ENCODE measurements around the gene TNFRSF4.

TNFRSF4 gene

DNA sequence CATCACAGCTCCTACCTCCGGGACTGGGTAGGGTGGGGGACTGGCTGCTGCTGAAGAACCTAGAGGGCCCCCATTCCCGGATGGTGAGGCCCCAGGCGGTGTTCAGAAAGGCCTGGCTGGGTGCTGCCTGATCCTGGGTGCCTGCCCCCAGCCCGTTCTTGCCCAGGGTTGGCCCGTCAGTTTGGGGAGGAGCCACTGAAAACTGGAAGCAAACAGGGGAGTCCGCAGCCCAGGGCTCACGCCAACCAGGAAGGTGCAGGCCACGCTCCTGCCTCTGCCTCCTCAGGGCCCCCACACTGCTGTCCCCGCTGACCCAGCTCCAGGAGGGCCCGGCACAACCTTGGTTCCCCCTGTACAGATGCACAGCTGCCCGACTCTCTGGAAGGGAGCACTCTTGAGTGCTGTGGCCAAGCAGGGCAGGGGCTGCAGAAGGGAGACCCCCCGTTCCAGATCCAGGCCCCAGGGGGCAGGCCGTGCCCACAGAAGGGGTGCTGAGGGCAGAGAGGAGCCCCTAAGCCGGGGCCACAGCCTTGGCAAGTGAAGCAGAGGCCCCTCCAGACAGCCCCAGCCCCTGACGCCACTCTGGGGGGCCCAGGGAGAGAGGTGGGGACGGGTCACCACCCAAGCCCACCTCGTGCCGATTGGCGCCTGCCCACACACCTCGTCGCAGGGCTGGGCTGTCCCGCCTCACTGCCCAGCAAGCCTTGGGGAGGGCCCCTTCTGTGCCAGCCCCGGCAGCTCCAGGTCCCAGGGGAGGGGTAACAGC is 27.1 kb upstream of the TNFRSF4 start:
- H3K9me3 ChIP-seq (ENCODE audit: control insufficient read depth, insufficient read depth, low read length) = no peaks in the 10 kb centered on the region
- no peak overlapping the region for H3K9ac ChIP-seq (ENCODE audit: low read depth, low read length)
- peaks cover 4% of the 10 kb centered on the region; the same call in 1 of the 2 replicates for H3K4me1 ChIP-seq (ENCODE audit: insufficient read depth, low read length)
- no peaks in the 10 kb centered on the region for H3K36me3 ChIP-seq (ENCODE audit: insufficient read depth, low read length)

DNA sequence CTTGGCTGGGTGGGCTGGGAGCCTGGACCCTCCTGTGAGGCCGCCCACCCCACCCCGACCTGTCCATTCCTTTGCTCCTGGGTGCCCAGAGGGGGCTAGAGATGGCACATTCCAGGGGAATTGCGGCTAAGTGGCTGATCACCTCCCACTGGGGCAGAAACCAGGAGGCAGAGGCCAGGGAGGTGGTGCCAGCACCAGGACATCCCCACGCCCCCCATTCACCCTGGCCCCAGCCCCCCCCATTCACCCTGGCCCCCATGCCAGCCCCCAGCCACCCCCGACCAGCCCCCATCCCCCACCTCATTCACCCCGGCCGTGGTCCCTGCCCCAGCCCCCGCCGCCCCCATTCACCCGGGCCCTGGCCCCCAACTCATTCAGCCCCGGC is 26.4 kb upstream of the TNFRSF4 start:
- Histone ChIP-seq H3K9ac (ENCODE audit: low read depth, low read length) (no peak overlapping the region), H3K4me1 (ENCODE audit: insufficient read depth, low read length) (peaks cover 4% of the 10 kb centered on the region; the same call in 1 of the 2 replicates), H3K36me3 (ENCODE audit: insufficient read depth, low read length) (no peaks in the 10 kb centered on the region), H3K9me3 (ENCODE audit: control insufficient read depth, insufficient read depth, low read length) (no peaks in the 10 kb centered on the region)

DNA sequence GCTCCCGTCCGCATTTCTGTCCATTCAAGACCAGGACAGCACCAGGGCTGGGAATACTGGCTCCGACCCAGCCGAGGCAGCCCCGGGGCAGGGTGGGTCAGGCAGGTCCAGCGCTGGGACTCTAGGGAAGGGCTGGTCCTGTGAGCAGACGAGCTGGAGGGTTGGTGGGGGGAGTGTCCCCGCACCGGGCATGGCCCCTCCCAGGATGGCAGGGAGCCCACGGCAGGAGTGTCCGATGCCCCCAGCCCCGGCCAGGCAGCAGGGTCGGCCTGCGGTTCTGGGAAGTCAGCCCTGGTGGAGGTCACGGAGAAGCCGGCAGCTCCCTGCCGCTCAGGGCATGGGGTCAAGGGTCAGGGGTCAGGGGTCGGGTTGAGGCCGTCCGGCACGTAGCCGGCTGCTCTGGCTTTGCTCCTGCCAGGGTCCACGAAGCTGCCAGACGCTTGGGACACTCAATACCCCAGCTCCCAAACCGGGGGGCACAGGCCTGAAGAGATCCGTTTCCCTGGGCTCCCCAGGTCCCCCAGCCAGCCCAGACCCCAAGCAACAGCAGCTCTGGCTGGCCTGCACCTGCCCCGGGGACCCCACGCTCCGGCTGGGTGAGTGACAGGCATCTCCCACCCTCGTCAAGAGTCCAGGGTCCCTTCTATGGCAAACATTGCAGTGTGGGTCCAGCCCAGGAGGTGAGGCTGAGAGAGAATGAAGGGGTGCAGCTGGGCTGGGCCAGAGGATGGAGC is 25.8 kb upstream of the TNFRSF4 start:
- H3K4me1 ChIP-seq (ENCODE audit: insufficient read depth, low read length) = peaks cover 4% of the 10 kb centered on the region; the same call in 1 of the 2 replicates
- H3K9me3 ChIP-seq (ENCODE audit: control insufficient read depth, insufficient read depth, low read length) = no peaks in the 10 kb centered on the region
- H3K9ac ChIP-seq (ENCODE audit: low read depth, low read length) = no peak overlapping the region
- H3K36me3 ChIP-seq (ENCODE audit: insufficient read depth, low read length) = no peaks in the 10 kb centered on the region

DNA sequence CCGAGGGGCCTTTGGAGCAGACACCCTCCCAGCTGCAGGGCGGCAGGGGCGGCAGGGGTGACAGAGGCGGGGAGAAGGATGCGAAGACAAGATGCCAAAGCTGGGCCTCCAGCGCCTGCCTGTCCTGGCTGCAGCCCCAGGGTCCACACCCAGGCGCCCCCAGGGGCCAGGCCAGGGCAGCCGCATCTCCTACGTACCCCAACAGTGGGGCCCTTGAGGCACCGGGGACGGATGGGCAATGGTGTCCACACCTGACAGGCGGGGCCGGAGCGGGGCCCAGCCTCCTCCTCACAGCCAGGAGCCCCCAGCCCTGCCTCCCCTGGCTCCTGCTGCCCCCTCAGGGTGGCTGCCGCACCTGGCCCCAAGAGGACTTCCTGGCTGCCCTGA is 25.3 kb upstream of the TNFRSF4 start:
- Histone ChIP-seq H3K4me1 (ENCODE audit: insufficient read depth, low read length) (peaks cover 4% of the 10 kb centered on the region; the same call in 1 of the 2 replicates), H3K9me3 (ENCODE audit: control insufficient read depth, insufficient read depth, low read length) (no peaks in the 10 kb centered on the region), H3K9ac (ENCODE audit: low read depth, low read length) (no peak overlapping the region), H3K36me3 (ENCODE audit: insufficient read depth, low read length) (no peaks in the 10 kb centered on the region)

DNA sequence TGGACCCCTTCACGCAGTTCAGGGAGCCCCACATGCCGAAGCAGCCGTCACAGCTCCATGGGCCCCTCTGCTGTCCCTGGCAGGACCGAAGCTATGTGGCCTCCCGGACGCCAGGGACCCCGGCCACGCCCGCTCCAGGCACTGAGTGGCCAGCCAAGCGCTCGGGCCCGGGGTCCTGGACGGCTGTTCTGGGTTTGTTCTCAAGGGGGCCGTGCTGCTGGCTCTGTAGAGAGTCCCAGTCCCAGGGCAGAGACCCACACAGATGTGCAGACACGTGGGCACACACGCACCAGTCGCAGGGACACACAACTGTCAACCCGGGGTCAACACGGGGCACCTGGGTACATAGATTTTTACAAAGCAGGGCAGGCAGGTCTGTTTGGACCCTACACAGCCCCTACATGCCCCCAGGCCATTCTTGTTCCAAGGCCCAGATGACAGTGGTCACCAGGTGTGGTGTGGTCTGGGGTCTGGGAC is 24.8 kb upstream of the TNFRSF4 start:
- no peaks in the 10 kb centered on the region for H3K9me3 ChIP-seq (ENCODE audit: control insufficient read depth, insufficient read depth, low read length)
- H3K4me1 ChIP-seq (ENCODE audit: insufficient read depth, low read length) = peaks cover 4% of the 10 kb centered on the region; the same call in 1 of the 2 replicates
- H3K36me3 ChIP-seq (ENCODE audit: insufficient read depth, low read length) = no peaks in the 10 kb centered on the region
- no peak overlapping the region for H3K9ac ChIP-seq (ENCODE audit: low read depth, low read length)

DNA sequence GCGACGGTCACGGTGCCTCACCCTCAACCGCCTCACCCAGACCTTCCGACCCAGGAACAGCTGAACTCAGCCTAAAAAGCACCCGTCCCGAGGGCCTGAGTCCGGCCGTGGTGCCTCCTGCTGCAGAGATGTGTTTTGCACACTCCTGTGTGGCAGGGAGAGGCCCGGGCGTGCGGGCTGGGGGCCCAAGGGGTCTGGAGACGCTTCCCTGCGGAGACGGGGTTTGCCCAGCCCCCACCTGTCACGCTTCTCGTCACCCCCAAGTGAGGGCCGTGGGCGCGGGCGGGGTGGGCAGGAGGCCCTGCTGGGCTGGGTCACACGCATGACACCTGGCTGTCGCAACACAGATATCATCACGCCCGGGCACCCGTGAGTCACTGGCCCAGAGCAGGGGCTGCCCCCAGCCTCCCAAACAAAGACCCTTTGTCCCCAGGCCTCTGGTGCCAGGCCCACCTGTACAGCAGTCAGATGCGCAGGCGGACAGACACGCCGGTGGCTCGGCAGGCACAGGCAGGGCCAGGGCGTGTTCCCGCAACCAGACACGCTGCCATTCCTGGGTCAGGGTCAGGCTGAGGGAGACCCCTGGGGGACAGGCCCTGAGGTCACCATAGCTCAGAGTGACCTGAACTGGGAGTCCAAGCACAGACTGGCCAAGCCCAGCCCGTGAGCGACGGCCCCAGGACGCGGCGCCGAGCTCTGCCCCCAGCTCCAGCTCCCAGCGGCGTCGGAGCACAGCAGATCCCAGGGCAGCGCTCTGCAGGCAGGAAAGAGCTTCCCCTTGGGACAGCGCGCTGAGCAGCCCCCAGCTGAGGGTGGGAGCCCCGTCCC is 24.1 kb upstream of the TNFRSF4 start:
- H3K9me3 ChIP-seq (ENCODE audit: control insufficient read depth, insufficient read depth, low read length) = no peaks in the 10 kb centered on the region
- H3K4me1 ChIP-seq (ENCODE audit: insufficient read depth, low read length) = peaks cover 4% of the 10 kb centered on the region; the same call in 1 of the 2 replicates
- no peak overlapping the region for H3K9ac ChIP-seq (ENCODE audit: low read depth, low read length)
- no peaks in the 10 kb centered on the region for H3K36me3 ChIP-seq (ENCODE audit: insufficient read depth, low read length)

DNA sequence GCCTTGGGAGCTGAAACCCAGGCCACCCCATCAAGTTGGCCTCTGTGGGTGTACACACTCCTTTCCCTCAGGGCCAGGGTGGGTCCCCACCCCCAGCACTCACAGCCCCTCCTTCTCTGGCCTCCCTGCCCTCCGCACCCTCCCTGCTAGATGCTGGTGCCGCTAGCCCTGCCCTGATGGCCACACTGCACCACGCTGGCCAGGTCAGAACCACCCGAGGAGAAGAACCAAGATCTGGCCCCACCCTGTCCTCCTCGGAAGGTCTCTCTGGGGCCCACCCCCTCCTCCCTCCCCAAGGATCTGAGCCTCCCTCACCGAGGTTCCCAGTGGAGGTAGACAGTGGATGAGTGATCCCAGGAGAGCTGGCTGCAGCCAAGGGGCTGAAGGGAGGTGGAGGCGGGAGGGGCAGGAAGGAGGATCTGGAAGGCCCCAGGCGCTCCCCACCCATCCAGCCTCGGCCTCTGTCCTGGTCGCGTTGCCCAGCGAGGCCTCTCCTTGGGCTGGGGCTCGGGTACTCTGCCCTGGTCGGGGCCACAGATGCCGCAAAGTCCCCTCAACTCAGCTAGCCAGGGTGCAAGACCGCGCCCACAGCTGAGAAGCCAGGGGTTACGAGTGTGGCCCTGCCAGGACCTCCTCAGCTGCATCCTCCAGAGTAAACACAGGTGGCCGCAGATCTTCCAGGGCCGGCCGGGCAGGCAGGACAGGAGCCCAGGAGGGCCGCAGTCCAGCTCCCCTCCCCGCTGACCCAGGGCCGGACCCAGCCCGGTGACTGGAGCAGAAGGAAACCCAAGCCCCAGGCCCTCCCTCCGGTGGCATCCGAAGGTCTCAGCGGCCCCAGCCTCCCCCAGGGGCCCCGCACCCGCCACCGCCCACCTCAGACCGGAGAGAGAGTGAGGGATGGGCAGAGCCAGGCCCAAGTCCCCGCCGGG is 23.3 kb upstream of the TNFRSF4 start:
- no peaks in the 10 kb centered on the region for H3K36me3 ChIP-seq (ENCODE audit: insufficient read depth, low read length)
- H3K9ac ChIP-seq (ENCODE audit: low read depth, low read length) = no peak overlapping the region
- no peaks in the 10 kb centered on the region for H3K9me3 ChIP-seq (ENCODE audit: control insufficient read depth, insufficient read depth, low read length)
- H3K4me1 ChIP-seq (ENCODE audit: insufficient read depth, low read length) = peaks cover 4% of the 10 kb centered on the region; the same call in 1 of the 2 replicates

DNA sequence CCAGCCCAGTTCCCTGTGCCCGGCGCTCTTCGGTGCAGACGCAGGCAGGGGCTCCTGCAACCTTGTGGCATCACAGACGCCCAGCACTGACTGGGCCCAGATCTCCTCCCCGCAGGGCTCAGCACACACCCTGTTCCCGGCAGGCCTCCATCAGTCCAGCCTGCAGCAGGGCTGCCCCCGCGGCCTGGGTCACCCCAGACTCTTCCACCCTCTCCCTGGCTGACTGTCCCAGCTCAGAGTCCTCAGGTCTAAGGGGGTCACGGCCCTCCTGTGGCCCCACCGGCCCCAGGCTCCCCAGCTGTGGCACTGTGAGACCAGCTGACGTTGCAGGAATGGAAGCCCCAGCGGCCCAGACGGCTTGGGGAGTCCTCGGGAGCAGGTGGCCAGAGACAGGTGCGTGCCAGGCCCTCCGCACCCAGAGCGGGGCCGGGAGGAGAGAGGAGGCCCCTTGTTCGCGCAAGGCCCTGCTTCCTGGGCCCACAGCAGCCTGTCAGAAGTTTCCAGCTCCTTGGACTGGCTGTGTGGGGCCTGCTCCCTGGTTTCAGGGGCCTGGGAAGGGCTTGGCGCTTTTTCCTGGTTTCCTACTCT is 22.3 kb upstream of the TNFRSF4 start:
- Histone ChIP-seq H3K4me1 (ENCODE audit: insufficient read depth, low read length) (peaks cover 4% of the 10 kb centered on the region; the same call in 1 of the 2 replicates), H3K9ac (ENCODE audit: low read depth, low read length) (no peak overlapping the region), H3K9me3 (ENCODE audit: control insufficient read depth, insufficient read depth, low read length) (no peaks in the 10 kb centered on the region), H3K36me3 (ENCODE audit: insufficient read depth, low read length) (no peaks in the 10 kb centered on the region)

DNA sequence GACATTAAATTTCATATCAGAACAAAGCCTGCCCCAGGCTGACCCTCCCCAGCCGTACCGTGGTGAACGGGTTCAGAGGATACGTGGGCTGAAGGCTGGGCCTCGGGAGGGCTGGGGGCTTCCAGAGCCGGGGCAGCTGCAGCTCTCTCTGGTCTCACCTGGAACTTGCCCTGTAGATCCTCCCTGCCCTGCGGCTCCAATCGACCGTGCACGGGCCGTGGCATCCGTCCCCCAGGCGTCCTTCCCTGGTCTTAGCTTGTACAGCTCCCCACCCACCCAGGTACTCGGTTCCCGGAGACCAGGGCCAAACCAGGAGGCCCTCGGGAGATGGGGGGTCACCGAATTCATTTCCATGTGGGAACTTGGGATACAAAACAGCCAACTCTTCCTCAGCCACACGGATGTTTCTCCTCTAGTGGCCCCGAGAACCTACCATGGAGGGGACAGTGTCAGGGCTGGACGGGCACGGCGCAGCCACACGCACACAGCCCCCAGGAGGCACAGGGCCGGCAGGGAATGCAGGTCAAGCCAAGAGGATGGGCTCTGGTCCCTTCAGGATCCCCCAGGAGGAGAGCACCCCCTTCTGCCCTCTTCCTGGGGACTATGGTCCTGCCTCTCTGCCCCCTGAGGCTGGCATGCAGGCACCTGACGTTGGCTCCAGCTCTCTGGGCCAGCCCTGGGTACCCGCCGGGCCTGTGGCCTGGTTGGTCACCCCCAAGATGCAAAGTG is 21.2 kb upstream of the TNFRSF4 start:
- Histone ChIP-seq H3K9me3 (ENCODE audit: control insufficient read depth, insufficient read depth, low read length) (no peaks in the 10 kb centered on the region), H3K4me1 (ENCODE audit: insufficient read depth, low read length) (peaks cover 4% of the 10 kb centered on the region; the same call in 1 of the 2 replicates), H3K9ac (ENCODE audit: low read depth, low read length) (no peak overlapping the region), H3K36me3 (ENCODE audit: insufficient read depth, low read length) (no peaks in the 10 kb centered on the region)

DNA sequence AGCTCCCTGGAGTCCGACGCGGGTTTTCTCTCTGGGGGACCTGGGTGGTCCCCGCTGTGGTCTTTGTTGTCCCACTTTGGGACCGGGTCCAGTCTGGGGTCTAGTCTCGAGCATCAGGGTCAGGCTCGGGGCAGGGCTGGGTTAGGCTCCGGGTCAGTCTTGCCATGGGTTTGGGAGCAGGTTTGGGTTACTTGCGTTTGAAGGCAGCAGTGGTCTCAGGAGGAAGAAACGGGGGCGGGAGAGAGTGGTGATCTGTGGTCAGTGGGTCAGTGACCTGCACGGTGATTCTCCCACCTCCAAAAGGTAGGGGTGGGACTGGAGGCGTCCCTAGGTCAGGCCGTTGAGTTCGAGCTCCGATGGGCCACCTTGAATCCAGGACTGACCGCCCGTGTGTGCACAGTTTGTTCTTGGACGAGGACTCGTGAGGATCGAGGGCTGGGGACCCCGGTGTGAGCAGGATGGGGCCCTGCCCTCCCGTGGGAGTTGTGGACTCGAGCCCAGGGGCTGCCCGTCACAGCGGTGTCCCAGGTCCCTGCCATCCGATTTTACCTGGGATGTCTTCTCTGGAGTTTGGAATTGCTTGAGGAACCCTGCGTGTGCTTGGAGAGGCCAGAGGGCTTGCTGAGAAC is 20.3 kb upstream of the TNFRSF4 start:
- Histone ChIP-seq H3K4me1 (ENCODE audit: insufficient read depth, low read length) (peaks cover 4% of the 10 kb centered on the region; the same call in 1 of the 2 replicates), H3K9me3 (ENCODE audit: control insufficient read depth, insufficient read depth, low read length) (no peaks in the 10 kb centered on the region), H3K9ac (ENCODE audit: low read depth, low read length) (no peak overlapping the region), H3K36me3 (ENCODE audit: insufficient read depth, low read length) (no peaks in the 10 kb centered on the region)

DNA sequence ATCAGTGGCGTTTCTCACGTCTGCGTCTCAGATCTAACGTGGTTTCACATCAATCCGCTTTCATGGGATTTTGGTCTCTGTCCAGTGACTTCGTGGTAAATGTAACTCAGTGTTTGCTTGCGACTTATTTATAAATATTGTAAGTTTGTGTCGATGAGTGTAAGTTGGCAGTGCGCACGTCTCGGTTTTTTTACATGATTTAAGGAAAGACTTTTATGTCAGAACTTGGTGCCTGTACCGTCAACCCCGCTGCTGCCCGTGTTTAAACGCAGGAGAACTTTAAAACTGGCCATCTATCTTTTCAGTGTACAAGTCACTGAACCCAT is 19.6 kb upstream of the TNFRSF4 start:
- Histone ChIP-seq H3K36me3 (ENCODE audit: insufficient read depth, low read length) (no peaks in the 10 kb centered on the region), H3K9me3 (ENCODE audit: control insufficient read depth, insufficient read depth, low read length) (no peaks in the 10 kb centered on the region), H3K4me1 (ENCODE audit: insufficient read depth, low read length) (peaks cover 4% of the 10 kb centered on the region; the same call in 1 of the 2 replicates), H3K9ac (ENCODE audit: low read depth, low read length) (no peak overlapping the region)

DNA sequence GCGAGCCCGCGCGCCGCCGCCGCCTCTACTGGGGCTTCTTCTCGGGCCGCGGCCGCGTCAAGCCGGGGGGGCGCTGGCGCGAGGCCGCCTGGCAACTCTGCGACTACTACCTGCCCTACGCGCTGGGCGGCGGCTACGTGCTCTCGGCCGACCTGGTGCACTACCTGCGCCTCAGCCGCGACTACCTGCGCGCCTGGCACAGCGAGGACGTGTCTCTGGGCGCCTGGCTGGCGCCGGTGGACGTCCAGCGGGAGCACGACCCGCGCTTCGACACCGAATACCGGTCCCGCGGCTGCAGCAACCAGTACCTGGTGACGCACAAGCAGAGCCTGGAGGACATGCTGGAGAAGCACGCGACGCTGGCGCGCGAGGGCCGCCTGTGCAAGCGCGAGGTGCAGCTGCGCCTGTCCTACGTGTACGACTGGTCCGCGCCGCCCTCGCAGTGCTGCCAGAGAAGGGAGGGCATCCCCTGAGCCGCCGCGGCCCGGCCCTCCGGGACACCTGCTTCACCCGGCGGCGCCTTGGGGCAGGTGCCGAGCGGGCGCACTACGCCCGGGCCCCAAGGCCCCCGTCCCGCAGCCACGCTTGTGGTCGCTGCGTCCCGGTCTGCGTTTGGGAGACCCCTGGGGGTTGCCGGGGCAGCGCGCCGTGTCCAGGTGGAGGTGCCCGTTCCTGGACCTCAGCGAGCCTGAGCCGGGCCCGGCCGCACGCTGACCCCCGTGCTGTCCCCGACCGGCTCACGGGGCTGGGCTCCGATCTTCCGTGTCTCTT is 19.0 kb upstream of the TNFRSF4 start:
- Histone ChIP-seq H3K9ac (ENCODE audit: low read depth, low read length) (peak overlapping the region; percentile 30; the same call in 1 of the 2 replicates), H3K9me3 (ENCODE audit: control insufficient read depth, insufficient read depth, low read length) (no peaks in the 10 kb centered on the region), H3K4me1 (ENCODE audit: insufficient read depth, low read length) (peaks cover 4% of the 10 kb centered on the region; the same call in 1 of the 2 replicates)

More for the DNA sequence above, 19.0 kb upstream of the TNFRSF4 start:
- no peaks in the 10 kb centered on the region for H3K36me3 ChIP-seq (ENCODE audit: insufficient read depth, low read length)

Data from ES-I3 (cell line).